GM13976 (cell line): ENCODE data around the gene WDR45B.
"Not testable (repeated sequence)": the region's sequence is repeated elsewhere in the genome, so short reads cannot be mapped to it uniquely, and the experiment has no call there.

ENCODE experiments used
- DNase-seq: peaks from one replicate; pipeline ENCODE4 v3.0.0; 2012; ENCODE audit warnings: low spot score
- CTCF ChIP-seq: IDR thresholded peaks from 2 replicates; pipeline ENCODE4 v1.5.1; 2012; ENCODE audit warnings: borderline replicate concordance, mild to moderate bottlenecking; ENCODE audit not compliant: insufficient read depth; ENCODE audit errors: extremely low read depth, missing control alignments, control extremely low read depth
- in situ Hi-C: fragments of 300-500 bp; cut with MboI; formaldehyde crosslinking; loops from one replicate; pipeline ENCODE4 v1.12.0; 2022; ENCODE audit warnings: low sequenced_read_pairs, mixed read lengths, inconsistent platforms; ENCODE audit not compliant: unreplicated experiment

The WDR45B gene

GRCh38 chr17:82577300-82577699 is 70.9 kb downstream of the WDR45B start:
- no peak for TF ChIP-seq CTCF
- DNase-seq: no peak
- in situ Hi-C loops: no loop called here

GRCh38 chr17:82575581-82576221 is 72.5 kb downstream of the WDR45B start:
- DNase-seq, in situ Hi-C loops: not testable (repeated sequence)

GRCh38 chr17:82574041-82574440 is 74.2 kb downstream of the WDR45B start:
- DNase-seq: no peak
- no peak for TF ChIP-seq CTCF
- in situ Hi-C loops: no loop called here

- DNase-seq: no peak
- in situ Hi-C loops: no loop called here
- TF ChIP-seq CTCF: no peak
Measured at GRCh38 chr17:82571855-82572254, 76.4 kb downstream of the WDR45B start.

GRCh38 chr17:82570277-82570676 is 78.0 kb downstream of the WDR45B start:
- in situ Hi-C loops: no loop called here
- no peak for TF ChIP-seq CTCF
- DNase-seq: no peak

- no peak for DNase-seq
- TF ChIP-seq CTCF: no peak
- in situ Hi-C loops: no loop called here
Measured at GRCh38 chr17:82569621-82570020, 78.6 kb downstream of the WDR45B start.

GRCh38 chr17:82568997-82569393 is 79.2 kb downstream of the WDR45B start:
- no peak for TF ChIP-seq CTCF
- in situ Hi-C loops: no loop called here
- DNase-seq: no peak
